ENCODE results near the gene RGS19.
"Not testable (repeated sequence)": the region's sequence is repeated elsewhere in the genome, so short reads cannot be mapped to it uniquely, and the experiment has no call there.

Gene RGS19

DNA sequence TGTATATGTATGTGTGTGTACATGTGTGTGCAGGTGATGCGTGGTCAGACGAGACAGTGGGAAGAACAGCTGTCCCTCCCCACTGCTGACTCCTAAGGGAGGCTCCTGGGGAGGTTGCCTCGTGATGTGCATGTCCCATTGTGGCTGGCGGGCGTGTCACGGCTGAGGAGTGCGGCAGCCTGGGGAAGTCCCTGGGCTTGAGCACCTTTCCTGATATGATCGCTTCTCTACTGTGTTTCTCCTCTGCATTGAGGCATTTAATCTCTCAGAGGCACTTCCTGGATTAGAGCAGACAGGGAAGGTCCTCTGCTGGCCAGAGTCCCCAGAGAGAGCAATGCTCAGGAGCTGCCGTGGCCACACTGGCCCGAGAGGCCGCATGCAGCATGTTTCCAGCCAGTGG is 16.6 kb upstream of the RGS19 start:
- FAIRE-seq (peak; percentile 86), DNase-seq (ENCODE audit: insufficient read length, low spot score) (no peak)

DNA sequence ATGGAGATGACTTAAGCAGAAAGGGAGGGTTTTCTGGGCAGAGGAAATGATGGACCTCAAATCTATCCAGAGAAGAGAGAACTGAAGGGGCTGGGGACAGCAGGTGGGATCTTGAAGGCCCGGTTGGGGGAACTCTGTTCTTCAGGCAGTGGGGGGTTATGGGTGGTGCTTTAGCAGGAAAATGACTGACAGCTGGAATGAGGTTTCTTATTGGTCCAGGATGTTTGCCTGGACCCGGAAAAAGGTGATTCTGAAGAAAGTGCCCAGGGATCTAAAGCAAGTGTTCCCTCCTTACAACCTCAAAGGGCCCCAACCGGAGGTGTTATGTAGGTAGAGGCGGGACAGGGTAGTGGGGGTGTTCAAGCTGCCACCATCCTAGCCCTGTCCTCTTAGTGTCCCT is 16.1 kb upstream of the RGS19 start:
- DNase-seq (ENCODE audit: insufficient read length, low spot score) (no peak), FAIRE-seq (no peak)

DNA sequence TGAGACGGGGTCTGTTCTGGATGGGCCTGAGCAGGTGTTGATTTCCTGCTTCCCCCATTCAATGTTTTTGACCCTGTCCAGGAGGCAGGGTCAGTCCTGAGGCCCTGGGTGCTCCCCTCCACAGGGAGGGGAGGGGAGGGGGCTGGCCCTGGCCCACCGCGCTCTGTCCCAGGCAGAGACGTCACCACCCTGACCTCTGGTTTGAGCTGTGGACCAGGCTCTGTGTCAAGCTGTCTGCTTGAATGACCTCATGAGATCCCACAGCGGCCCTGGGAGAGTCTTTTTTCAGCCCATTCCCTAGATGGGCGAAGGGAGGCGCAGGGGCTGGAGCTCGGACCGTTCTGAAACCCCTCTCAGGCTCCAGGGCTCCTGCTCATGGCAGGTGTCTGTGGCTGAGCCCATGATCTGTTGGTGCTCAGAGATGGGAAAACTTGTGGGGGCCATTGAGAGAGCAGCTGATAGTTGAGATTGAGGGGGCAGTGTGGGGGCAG is 13.7 kb upstream of the RGS19 start:
- FAIRE-seq (no peak), DNase-seq (ENCODE audit: insufficient read length, low spot score) (no peak)

DNA sequence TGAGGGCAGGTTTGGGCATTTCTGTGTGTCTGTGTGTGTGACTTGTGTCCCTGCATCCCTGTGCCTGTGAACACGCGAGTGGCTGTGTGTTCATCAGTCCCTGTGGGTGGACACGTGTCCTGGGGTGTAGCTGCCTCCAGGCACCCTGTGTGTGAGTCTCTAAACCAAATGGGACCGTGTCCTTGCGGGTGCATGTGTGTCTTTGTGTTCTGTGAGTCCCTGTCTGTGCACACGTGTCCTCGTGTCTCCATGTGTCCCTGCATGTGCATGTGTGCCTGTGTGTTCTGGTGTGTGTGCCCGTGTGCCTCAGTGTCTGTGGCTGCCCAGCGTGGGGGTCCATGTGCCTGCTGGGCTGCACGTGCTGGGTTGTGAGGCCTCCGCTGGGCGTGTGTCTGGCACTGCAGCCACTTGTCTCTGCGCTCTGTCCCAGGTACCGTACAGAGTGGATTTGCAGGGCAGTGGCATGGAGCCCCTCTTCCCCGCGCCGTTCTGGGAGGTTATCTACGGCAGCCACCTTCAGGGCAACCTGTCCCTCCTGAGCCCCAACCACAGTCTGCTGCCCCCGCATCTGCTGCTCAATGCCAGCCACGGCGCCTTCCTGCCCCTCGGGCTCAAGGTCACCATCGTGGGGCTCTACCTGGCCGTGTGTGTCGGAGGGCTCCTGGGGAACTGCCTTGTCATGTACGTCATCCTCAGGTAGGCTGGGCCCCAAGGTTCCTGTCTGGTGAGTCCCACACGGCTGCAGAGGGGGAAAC is 13.1 kb upstream of the RGS19 start:
- peak; percentile 91 for FAIRE-seq
- DNase-seq (ENCODE audit: insufficient read length, low spot score), result no peak

DNA sequence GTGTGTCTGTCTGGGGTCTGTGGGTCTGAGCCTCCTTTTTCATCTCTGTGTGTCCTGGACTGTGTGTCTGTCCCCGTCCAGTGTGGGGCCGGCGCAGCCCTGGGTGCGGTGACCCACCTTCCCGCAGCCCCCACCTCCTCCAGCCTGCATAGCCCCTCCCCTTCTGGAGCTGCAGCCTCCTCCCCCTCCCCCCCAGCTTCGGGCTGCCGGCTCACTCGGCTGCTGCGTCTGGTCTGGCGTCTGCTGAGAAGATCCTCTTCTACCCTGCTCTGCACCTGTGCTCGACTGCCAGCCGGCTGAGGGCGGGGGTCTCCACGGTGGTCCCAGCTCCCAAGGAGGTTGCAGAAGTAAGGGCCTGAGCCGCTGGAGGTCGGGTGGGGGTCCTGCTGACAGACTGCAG is 12.5 kb upstream of the RGS19 start:
- FAIRE-seq (no peak), DNase-seq (ENCODE audit: insufficient read length, low spot score) (no peak)

DNA sequence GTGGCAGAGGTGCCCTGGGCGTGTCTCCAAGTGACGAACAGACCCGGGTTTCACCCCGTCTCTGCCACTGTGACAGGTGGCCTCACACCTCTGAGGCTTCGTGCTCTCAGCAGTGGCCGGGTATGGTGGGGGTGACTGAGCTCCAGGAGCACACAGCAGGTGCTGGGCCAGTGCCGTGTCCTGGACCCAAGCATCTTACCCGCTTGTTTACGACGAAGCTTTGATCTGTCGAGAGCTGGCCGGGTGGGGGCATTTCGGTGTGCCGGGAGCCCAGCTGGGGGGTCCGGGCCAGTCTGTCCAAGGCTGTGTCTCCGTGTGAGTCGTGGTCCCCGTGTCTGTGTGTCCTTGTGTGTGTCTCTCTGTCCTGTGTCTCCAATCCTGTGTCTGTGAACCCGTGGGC is 12.0 kb upstream of the RGS19 start:
- FAIRE-seq, result no peak
- DNase-seq (ENCODE audit: insufficient read length, low spot score), result no peak

DNA sequence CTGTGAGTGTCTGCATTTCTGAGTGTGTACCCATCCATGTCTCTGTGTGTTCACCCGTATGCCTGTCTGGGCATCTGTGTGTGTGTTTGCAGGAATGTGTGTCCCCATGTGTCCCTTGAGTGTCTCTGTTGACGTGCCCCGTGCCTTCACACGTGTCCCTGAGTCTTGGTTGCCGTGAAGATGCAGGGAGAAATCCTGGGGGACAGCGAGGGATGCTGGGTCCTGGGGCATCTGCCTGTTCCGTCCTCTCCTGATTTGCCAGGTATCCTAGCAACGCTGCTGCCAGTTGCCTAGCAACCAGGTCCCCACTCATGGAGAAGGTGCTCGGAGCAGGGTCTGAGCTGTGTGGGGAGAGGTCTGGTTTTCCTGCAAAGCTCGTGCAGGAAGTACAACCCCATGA is 10.8 kb upstream of the RGS19 start:
- FAIRE-seq (peak; percentile 60), DNase-seq (ENCODE audit: insufficient read length, low spot score) (no peak)

DNA sequence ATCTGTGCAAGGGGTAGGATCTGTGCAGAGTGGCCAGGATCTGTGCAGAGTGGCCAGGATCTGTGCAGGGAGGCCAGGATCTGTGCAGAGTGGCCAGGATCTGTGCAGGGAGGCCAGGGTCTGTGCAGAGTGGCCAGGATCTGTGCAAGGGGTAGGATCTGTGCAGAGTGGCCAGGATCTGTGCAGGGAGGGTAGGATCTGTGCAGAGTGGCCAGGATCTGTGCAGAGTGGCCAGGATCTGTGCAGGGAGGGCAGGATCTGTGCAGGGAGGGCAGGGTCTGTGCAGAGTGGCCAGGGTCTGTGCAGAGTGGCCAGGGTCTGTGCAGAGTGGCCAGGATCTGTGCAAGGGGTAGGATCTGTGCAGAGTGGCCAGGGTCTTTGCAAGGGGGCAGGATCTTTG is 9.3 kb upstream of the RGS19 start:
- FAIRE-seq, result peak; percentile 100

DNA sequence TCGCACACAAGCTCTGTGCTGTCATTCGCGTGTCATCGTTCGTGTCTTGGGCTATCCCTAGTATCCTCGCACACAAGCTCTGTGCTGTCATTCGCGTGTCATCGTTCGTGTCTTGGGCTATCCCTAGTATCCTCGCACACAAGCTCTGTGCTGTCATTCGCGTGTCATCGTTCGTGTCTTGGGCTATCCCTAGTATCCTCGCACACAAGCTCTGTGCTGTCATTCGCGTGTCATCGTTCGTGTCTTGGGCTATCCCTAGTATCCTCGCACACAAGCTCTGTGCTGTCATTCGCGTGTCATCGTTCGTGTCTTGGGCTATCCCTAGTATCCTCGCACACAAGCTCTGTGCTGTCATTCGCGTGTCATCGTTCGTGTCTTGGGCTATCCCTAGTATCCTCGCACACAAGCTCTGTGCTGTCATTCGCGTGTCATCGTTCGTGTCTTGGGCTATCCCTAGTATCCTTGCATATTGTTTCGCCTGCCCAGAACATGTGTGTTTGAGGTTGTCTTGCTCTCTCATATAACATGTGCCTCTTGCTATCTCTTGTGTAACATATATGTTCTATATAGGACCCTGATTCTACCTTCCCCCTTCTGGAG is 8.0 kb upstream of the RGS19 start:
- DNase-seq (ENCODE audit: insufficient read length, low spot score); FAIRE-seq: not testable (repeated sequence)

More for the DNA sequence above, 9.3 kb upstream of the RGS19 start:
- DNase-seq (ENCODE audit: insufficient read length, low spot score), result not testable (repeated sequence)

DNA sequence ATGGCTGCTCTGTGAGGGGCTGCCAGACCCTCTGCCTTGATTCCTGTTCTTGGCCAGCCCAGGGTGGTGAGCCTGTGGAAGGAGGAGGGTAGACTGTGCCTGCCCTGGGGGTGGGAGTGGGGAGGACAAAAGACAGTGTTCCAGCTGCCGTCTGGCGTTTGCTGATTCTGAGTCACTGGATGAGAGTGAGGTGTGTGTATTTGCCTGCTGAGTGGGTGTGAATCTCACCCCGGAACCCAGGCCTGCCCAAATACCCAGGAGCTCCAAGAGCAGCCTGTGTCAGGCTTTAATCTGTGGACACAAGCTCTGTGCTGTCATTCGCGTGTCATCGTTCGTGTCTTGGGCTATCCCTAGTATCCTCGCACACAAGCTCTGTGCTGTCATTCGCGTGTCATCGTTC is 7.5 kb upstream of the RGS19 start:
- DNase-seq (ENCODE audit: insufficient read length, low spot score) (no peak), FAIRE-seq (no peak)

DNA sequence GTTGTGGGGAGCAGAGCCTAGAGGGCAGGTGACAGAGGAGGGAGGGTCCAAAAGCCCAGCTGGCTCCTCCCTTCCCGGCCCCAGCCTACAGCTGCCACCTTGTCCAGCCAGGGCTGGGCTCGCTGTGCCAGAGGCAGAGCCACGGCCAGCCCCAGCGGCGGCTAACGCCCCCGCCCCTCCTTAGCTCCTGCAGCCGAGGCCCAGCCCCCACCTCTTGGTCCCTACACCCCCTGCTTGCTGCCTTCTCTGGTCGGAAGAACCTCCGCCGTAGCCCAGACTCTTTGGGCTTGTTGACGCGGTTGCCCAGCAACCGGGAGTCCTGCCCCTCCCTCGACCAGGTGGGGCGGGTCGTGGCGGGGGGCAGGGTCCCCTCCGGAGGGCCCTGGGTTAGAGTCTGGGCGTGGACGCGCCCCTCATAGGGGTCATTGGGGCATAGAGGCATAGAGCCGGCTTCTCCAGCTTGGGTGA is 5.4 kb upstream of the RGS19 start:
- no peak for DNase-seq (ENCODE audit: insufficient read length, low spot score)
- FAIRE-seq, result no peak

DNA sequence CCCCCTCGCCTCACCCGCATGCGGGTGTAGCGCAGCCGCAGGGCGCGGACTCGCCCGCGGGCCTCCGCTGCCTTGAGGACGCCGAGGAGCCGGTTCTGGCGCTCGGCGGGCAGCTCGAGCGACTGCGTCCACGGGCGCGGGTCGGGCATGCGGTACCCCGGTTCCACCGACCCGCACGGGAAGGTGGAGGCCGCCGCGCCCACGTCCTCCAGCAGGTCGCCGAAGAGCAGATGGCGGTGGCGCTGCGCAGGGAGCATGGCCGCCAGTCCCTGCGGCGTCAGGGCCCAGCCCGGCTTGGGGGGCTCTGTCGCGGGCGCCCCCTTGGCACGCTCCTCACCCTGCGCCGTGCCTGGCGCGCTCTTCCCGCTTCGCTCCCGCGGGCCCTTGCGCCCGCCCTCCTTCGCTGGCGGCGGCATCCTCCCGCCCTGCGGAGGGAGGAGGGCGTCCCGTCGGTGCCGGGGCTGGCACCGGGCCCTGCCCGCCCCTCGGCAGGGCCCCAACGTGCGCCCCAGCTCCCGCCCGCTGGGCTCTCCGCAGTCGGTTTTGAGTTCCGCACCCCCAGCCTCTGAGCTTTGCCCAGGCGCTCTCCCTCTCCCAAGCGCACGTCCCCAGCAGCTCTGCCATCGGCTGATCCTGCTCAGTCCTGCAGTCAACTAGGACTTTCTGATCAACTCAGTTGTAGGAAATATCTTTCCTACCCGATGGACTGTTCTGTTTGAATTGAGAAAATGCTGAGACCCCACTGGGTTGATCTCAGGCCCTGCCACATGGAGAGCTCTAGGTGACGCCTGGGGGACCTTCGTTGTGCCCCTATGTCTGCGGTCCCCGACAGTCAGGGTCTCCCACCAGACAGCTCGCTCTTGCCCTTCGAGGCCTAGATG is 4.7 kb upstream of the RGS19 start, which contains the start of gene LKAAEAR1:
TSS of gene LKAAEAR1 (minus strand) at position 595 of the 881 bp plus-strand sequence. CDS start at position 416, 179 bp downstream.
- DNase-seq (ENCODE audit: insufficient read length, low spot score) (no peak), FAIRE-seq (no peak)

DNA sequence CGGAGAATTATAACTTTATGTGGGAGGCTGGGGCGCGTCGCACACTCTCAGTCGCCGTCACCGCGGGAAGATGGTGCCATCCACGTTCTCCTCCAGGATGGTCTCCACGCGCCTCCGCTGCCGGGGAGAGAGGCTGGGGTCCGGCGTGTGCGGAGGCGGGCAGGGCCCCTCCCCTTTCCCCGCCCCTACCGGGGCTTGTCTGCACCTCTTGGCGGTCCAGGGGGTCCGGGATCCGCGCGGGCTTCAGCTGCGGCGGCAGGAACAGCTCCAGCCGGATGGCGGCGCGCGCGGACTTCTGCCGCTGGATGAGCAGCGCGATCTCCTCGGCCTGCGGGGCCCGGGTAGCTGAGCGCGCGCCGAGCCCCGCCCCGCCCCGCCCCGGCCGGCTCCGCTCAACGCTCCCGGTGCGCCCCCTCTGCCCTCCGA is 4.1 kb upstream of the RGS19 start:
- peak; percentile 96 for FAIRE-seq

DNA sequence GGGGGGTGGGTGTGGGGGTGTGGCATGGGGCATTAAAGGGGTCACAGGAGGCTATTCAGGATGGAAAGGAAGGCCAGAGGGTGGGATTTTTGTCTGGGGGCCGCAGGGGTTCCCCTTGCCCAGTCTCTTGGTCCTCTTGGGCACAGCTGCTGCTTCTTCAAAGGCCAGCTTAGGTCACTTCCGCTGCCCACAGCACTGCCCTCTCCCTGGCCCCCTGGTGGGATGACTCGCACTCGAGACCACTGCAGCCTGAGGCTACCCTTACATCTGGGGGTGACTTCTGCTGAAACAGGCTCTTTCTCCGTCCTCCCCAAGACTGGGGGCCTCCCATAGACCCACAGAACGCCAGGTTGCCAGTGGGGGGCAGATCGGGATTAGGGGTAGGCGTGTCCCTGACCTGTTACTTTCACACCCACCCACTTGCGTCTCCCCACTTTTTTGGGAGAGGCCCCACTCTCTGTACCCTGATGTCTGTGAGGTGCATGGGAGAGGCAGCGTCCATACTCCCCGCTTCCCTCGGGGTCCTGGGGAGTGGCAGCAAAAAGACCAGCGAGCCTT is 3.6 kb upstream of the RGS19 start:
- FAIRE-seq (peak; percentile 67), DNase-seq (ENCODE audit: insufficient read length, low spot score) (no peak)

More for the DNA sequence above, 4.1 kb upstream of the RGS19 start:
- DNase-seq (ENCODE audit: insufficient read length, low spot score), result peak; percentile 95

DNA sequence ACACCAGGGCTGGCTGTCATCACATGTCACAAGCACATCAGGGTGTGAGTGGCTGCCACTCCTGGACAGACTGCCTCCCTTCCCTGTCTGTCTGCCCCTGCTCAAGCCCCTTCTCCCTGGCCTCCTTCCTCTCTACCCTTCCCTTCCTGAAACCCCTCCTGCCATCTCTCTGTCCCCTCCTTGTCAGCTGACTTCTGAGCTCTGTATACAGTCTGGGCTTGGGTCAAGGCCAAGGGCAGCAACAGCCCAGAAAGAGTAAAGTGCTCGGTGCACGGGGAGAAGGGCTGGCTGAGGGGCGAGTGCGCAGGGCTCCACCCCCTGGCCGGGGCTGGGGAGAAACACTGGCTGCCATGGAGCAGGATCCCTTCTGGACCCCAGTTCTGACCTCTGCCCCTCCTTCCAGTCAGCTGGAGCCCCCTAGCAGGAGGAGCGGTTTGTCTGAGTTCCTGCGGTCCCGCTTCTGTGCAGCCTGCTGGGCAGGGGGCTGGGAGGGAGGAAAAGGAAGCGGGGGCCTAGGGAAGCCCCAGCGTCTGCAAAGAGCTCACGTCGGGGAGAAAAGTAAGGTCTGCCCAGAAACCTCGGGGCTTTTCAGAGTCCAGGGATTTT is 2.9 kb upstream of the RGS19 start:
- FAIRE-seq, result peak; percentile 82
- no peak for DNase-seq (ENCODE audit: insufficient read length, low spot score)

DNA sequence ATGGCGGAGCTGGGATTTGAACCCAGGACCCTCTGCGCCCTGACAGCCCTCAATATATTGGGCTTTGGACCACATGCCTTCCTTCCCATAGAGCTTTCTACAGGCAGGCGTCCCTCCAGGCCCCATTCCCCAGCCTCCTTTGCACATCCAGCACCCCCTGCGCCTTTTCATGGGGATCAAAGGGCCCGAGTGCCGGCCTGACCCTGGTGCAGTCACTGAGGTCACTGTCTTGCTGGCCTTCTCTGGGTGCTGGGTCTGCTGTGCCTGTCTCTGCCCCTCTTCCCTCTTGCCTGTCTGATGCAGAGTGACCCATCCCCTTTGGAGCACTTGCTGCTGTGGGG is 2.3 kb upstream of the RGS19 start:
- no peak for FAIRE-seq

DNA sequence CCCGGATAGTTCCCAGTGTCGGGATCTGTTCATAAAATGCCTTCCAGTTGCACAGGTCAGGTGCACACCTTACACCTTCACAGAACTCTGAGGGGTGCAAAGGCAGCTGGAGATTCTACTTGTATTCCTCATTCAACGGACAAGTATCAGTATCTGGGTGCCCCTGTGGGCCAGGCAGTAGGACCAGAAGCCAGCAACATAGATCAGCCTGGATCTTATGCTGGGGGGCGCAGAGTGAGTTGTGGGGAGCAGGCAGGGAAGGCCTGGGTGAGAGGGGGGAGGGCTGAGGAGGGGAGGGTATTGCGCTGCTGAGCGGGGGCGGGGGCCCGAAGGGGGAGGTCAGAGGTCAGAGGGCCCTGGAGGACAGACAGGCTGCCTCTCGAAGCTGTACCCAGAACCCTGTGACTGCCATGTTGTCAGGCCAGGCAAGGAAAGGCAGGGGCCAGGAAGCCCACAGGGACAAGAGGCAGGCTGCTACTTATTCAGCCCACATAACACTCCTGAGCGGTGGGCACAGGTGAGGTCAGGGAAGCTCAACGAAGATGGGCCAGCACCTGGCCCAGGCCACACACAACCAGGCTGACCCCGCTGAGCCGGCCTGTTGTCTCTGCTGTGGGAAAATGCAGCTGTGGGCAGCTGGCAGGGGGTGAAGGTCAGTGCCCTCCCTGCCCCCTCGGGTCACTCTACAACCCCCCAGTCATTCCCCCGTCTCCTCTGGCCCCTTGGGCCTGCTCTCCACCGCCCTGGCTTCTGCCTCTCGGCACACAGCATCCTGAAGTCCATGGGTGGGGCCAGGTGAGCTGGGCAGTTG is 1.7 kb upstream of the RGS19 start:
- DNase-seq (ENCODE audit: insufficient read length, low spot score), result no peak
- no peak for FAIRE-seq

More for the DNA sequence above, 2.3 kb upstream of the RGS19 start:
- no peak for DNase-seq (ENCODE audit: insufficient read length, low spot score)

DNA sequence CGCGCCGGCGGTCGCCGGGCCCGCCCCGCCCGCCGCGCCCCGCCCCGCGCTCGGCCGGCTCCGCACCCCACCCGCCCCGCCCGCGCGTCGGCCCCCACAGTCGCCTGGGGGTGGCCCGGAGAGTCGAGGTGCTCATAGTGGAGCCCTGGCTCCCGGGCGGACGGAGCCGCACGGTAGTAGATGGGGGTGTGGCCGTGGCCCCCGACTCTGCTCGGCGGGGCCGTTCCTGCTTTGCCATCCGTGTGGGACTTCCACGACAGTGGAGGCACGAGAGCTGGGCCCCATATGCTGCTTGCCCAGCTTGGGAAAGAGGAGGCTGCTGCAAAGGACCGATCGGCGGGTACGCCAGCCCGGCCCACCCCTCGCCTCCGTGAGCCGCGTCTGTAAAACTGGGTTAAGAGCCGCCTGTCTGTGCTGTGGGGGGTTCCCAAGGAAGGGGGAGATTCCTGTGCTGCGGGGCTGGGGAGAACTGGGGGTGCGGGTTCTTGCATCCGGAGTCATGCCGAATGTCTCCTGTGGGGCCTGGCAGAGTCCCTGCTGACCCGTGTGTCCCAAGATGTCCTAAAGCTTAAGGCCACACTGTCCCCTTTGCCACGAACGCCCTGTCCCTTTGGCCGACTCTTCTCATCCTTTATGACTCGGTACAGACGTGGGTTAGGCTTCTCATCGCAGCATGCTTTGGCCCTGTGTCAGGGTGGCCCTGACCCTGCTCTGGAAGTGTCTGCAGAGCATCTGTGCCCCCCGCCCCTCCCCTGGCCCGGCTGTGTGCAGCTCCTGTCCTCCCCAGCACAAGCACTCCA is 895 bp upstream of the RGS19 start, which contains the start of gene OPRL1:
TSS of gene OPRL1 (plus strand) at position 70 of the 800 bp plus-strand sequence. CDS start 12,639 bp downstream, outside the sequence.
- FAIRE-seq, result no peak

DNA sequence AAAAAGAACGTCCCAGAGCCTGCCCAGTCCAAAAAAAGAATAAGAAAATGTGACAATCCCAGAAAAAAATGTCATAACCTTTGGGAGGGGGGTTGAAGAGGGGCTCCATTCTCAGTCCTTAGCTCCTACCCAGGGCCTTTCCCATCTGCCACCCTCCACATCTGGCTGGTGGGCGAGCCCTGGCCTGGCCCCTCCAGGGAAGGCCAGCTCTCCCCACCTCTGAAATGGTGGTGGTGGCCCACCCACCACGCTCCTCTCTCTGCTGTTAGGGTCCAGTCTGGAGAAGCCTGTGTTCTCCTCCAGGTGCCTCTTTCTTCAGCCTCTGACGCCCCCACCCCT is 415 bp downstream of the RGS19 start:
- DNase-seq (ENCODE audit: insufficient read length, low spot score), result no peak
- no peak for FAIRE-seq

More for the DNA sequence above, 895 bp upstream of the RGS19 start, which contains the start of gene OPRL1:
- no peak for DNase-seq (ENCODE audit: insufficient read length, low spot score)
